H1 (cell line): Measurements from ENCODE around the gene AKTIP. TPM values are rescaled to one million over a fixed set of nuclear protein-coding genes. Genes with fewer than 3 reads are reported as not detected.

Experiments used
- CTCF ChIA-PET: fragments of 300-600 bp; sonication (Branson Sonifier 250); formaldehyde crosslinking; loops from one replicate; lab custom pipeline; 2021; ENCODE audit not compliant: partially characterized antibody; lab: Charles Lee
- POLR2A ChIA-PET: fragments of 300-600 bp; sonication (Branson Sonifier 250); formaldehyde crosslinking; loops from one replicate; lab custom pipeline; 2021; ENCODE audit warnings: inconsistent platforms; ENCODE audit not compliant: partially characterized antibody; lab: Charles Lee
- DNase-seq, 2 experiments: peaks; one replicate each; pipeline versions ENCODE4 v3.0.0 to v3.0.0-alpha.2; 2010 to 2022; ENCODE audit warnings: low spot score in 2 of 2, low read depth in 1 of 2, mixed read lengths in 1 of 2
- FAIRE-seq: peaks from 2 replicates; lab custom pipeline; 2011; peaks lifted over from hg19 to GRCh38; lab: Jason Lieb, UNC
- H2AFZ ChIP-seq: 2 replicates; pipeline ENCODE4 v1.8.1; 2012; ENCODE audit warnings: low read length, inconsistent platforms
- H2AK5ac ChIP-seq: 2 replicates; pipeline ENCODE4 v1.6.1; 2013; ENCODE audit warnings: low read depth, low read length
- H2BK120ac ChIP-seq: replicated peaks from 2 replicates; pipeline ENCODE3; 2013; ENCODE audit warnings: low read depth, low read length, inconsistent platforms
- H2BK12ac ChIP-seq: 2 replicates; pipeline ENCODE4 v1.6.1; 2013; ENCODE audit warnings: low read depth, low read length
- H2BK15ac ChIP-seq: 2 replicates; pipeline ENCODE4 v1.6.1; 2013; ENCODE audit warnings: low read length
- H2BK20ac ChIP-seq: 2 replicates; pipeline ENCODE4 v1.6.1; 2013; ENCODE audit warnings: low read length
- H2BK5ac ChIP-seq: 2 replicates; pipeline ENCODE4 v1.6.1; 2013; ENCODE audit warnings: low read depth, low read length
- H3K14ac ChIP-seq: 2 replicates; pipeline ENCODE4 v1.6.1; 2013; ENCODE audit warnings: inconsistent platforms; ENCODE audit not compliant: insufficient read length
- H3K18ac ChIP-seq: 2 replicates; pipeline ENCODE4 v1.6.1; 2013; ENCODE audit warnings: low read length; ENCODE audit errors: extremely low read depth
- H3K23ac ChIP-seq: 2 replicates; pipeline ENCODE4 v1.6.1; 2013; ENCODE audit warnings: inconsistent platforms; ENCODE audit not compliant: insufficient read length
- H3K23me2 ChIP-seq: 2 replicates; pipeline ENCODE4 v1.6.1; 2013; ENCODE audit warnings: low read depth, low read length
- H3K27ac ChIP-seq: 2 replicates; pipeline ENCODE4 v1.6.1; 2011; ENCODE audit warnings: low read depth, low read length, inconsistent platforms
- H3K27me3 ChIP-seq, 4 experiments: replicated peaks in 1 of 4; 1 replicate in 1 of 4; 2 replicates in 3 of 4; pipeline versions ENCODE4 v1.6.1 to v1.8.1; 2011 to 2013; ENCODE audit warnings: low read length in 3 of 4, mild to moderate bottlenecking in 3 of 4, inconsistent platforms in 2 of 4, mixed read lengths in 2 of 4, moderate library complexity in 1 of 4; ENCODE audit not compliant: control insufficient read depth in 3 of 4, insufficient read depth in 3 of 4; ENCODE audit errors: extremely low read depth in 1 of 4
- H3K36me3 ChIP-seq, 4 experiments: 2 replicates each; pipeline versions ENCODE4 v1.6.1 to v1.8.1; 2011 to 2013; ENCODE audit warnings: mild to moderate bottlenecking in 4 of 4, low read length in 3 of 4, moderate library complexity in 2 of 4, control low read depth in 1 of 4, inconsistent platforms in 1 of 4; ENCODE audit not compliant: insufficient read depth in 4 of 4, control insufficient read depth in 2 of 4
- H3K4ac ChIP-seq: replicated peaks from 2 replicates; pipeline ENCODE3; 2013; ENCODE audit warnings: low read length, low read depth, mixed read lengths, inconsistent platforms; ENCODE audit not compliant: insufficient read length
- H3K4me1 ChIP-seq, 4 experiments: replicated peaks in 1 of 4; 1 replicate in 1 of 4; 2 replicates in 3 of 4; pipeline versions ENCODE4 v1.6.1 to v1.8.1; 2011 to 2013; ENCODE audit warnings: low read length in 3 of 4, inconsistent platforms in 2 of 4, mixed read lengths in 1 of 4; ENCODE audit not compliant: insufficient read depth in 4 of 4, control insufficient read depth in 3 of 4
- H3K4me2 ChIP-seq, 2 experiments: 2 replicates each; pipeline versions ENCODE4 v1.6.1 to v1.8.1; 2011 to 2013; ENCODE audit warnings: low read depth in 2 of 2, low read length in 2 of 2, control low read depth in 1 of 2, inconsistent platforms in 1 of 2, mild to moderate bottlenecking in 1 of 2; ENCODE audit not compliant: insufficient read depth in 1 of 2
- H3K4me3 ChIP-seq, 4 experiments: fragments of 200-600, 300-600 bp in 1 of 4; sonication (generic), shearing (Covaris generic), sonication (Bioruptor Twin) in 1 of 4; 2 replicates each; pipeline versions ENCODE4 v1.5.1 to v1.8.1; 2011 to 2016; ENCODE audit warnings: low read length in 4 of 4, low read depth in 3 of 4, control low read depth in 2 of 4, inconsistent platforms in 2 of 4, mild to moderate bottlenecking in 2 of 4, mixed read lengths in 1 of 4, moderate library complexity in 1 of 4; ENCODE audit not compliant: insufficient read depth in 2 of 4; ENCODE audit errors: extremely low read depth in 1 of 4
- H3K56ac ChIP-seq: replicated peaks from 2 replicates; pipeline ENCODE3; 2013; ENCODE audit warnings: low read depth, mild to moderate bottlenecking, mixed read lengths, low read length, inconsistent platforms; ENCODE audit not compliant: insufficient read length
- H3K79me1 ChIP-seq: 2 replicates; pipeline ENCODE4 v1.6.1; 2013; ENCODE audit warnings: low read depth, low read length, control low read depth
- H3K79me2 ChIP-seq, 2 experiments: 2 replicates each; pipeline versions ENCODE4 v1.6.1 to v1.8.1; 2012 to 2013; ENCODE audit warnings: low read length in 2 of 2, mild to moderate bottlenecking in 2 of 2, inconsistent platforms in 1 of 2; ENCODE audit not compliant: insufficient read depth in 2 of 2, control insufficient read depth in 1 of 2
- H3K9ac ChIP-seq, 4 experiments: replicated peaks in 1 of 4; 1 replicate in 1 of 4; 2 replicates in 3 of 4; pipeline versions ENCODE4 v1.6.1 to v1.8.1; 2011 to 2013; ENCODE audit warnings: low read depth in 3 of 4, low read length in 3 of 4, control low read depth in 2 of 4, mild to moderate bottlenecking in 2 of 4, moderate library complexity in 2 of 4, inconsistent platforms in 1 of 4; ENCODE audit errors: extremely low read depth in 1 of 4
- H3K9me3 ChIP-seq, 2 experiments: 2 replicates each; pipeline versions ENCODE4 v1.6.1 to v1.8.1; 2012 to 2013; ENCODE audit warnings: mild to moderate bottlenecking in 2 of 2, moderate library complexity in 2 of 2, control low read depth in 1 of 2, inconsistent platforms in 1 of 2, low read depth in 1 of 2, low read length in 1 of 2, mixed read lengths in 1 of 2; ENCODE audit not compliant: insufficient read depth in 2 of 2
- H4K20me1 ChIP-seq, 2 experiments: replicated peaks in 1 of 2; 2 replicates each; pipeline versions ENCODE3 to v1.8.1; 2011 to 2013; ENCODE audit warnings: inconsistent platforms in 2 of 2, low read length in 2 of 2, mild to moderate bottlenecking in 1 of 2; ENCODE audit not compliant: insufficient read depth in 2 of 2, control insufficient read depth in 1 of 2
- H4K5ac ChIP-seq: 2 replicates; pipeline ENCODE4 v1.6.1; 2013; ENCODE audit warnings: low read length, low read depth, mixed read lengths, inconsistent platforms; ENCODE audit not compliant: insufficient read length
- H4K8ac ChIP-seq: 2 replicates; pipeline ENCODE4 v1.8.0; 2013; ENCODE audit warnings: mild to moderate bottlenecking, moderate library complexity, low read length, inconsistent platforms; ENCODE audit not compliant: insufficient read depth; ENCODE audit errors: extremely low read depth
- H4K91ac ChIP-seq: replicated peaks from 2 replicates; pipeline ENCODE3; 2013; ENCODE audit warnings: low read length, mixed read lengths, inconsistent platforms; ENCODE audit not compliant: insufficient read length
- ATF3 ChIP-seq: IDR thresholded peaks from 2 replicates; pipeline ENCODE4 v1.6.1; 2011; ENCODE audit warnings: low read depth, mild to moderate bottlenecking, low read length; ENCODE audit not compliant: insufficient read depth
- CREB1 ChIP-seq: IDR thresholded peaks from 2 replicates; pipeline ENCODE4 v1.6.1; 2012; ENCODE audit warnings: inconsistent platforms
- EZH2 ChIP-seq: fragments of 200-600 bp; sonication (generic); IDR thresholded peaks from 2 replicates; pipeline ENCODE4 v1.7.1; 2012; ENCODE audit warnings: low read depth, mild to moderate bottlenecking, moderate library complexity, low read length, inconsistent platforms; ENCODE audit not compliant: severe bottlenecking
- MAFK ChIP-seq: IDR thresholded peaks from 2 replicates; pipeline ENCODE4 v1.6.1; 2012; ENCODE audit warnings: low read depth, mild to moderate bottlenecking, improper control_type of control experiment, low read length
- NANOG ChIP-seq: IDR thresholded peaks from 2 replicates; pipeline ENCODE4 v1.6.1; 2011; ENCODE audit warnings: low read length, low read depth, mild to moderate bottlenecking, inconsistent platforms; ENCODE audit not compliant: insufficient read depth, poor library complexity, severe bottlenecking
- PHF8 ChIP-seq: fragments of 200-600 bp; sonication (generic); conservative IDR thresholded peaks from 2 replicates; pipeline ENCODE4 v1.7.1; 2012; ENCODE audit warnings: low read depth, mild to moderate bottlenecking, inconsistent platforms, low read length, moderate library complexity
- POU5F1 ChIP-seq: IDR thresholded peaks from 2 replicates; pipeline ENCODE4 v1.6.1; 2011; ENCODE audit warnings: low read depth, mild to moderate bottlenecking, low read length, moderate library complexity
- RFX5 ChIP-seq: IDR thresholded peaks from 2 replicates; pipeline ENCODE4 v1.6.1; 2011; ENCODE audit warnings: low read depth, low read length, improper control_type of control experiment, borderline replicate concordance
- SAP30 ChIP-seq: fragments of 300-600 bp; sonication (generic); IDR thresholded peaks from 2 replicates; pipeline ENCODE4 v1.7.1; 2012; ENCODE audit warnings: low read length, moderate library complexity, mild to moderate bottlenecking, inconsistent platforms; ENCODE audit not compliant: insufficient read depth, insufficient replicate concordance
- TEAD4 ChIP-seq: IDR thresholded peaks from 2 replicates; pipeline ENCODE4 v1.6.1; 2012; ENCODE audit warnings: low read depth, low read length, inconsistent platforms, mixed read lengths
- WGBS, 2 experiments: shearing (Covaris generic) in 1 of 2; methylation state at CpG; one replicate each; pipeline versions ENCODE4 v1.1.6 to v1.1.7; 2013 to 2015; ENCODE audit warnings: low lambda C conversion rate in 2 of 2, mixed read lengths in 2 of 2, inconsistent platforms in 1 of 2, low coverage in 1 of 2, missing lambda C conversion rate in 1 of 2; ENCODE audit not compliant: insufficient replicate concordance in 2 of 2, insufficient coverage in 1 of 2, insufficient read length in 1 of 2; ENCODE audit errors: extremely low coverage in 1 of 2, missing lambda C conversion rate in 1 of 2; 5-methylcytosine and 5-hydroxymethylcytosine counted together
- polyA plus RNA-seq, 7 experiments: library from polyadenylated mRNA; depleted of rRNA in 3 of 7; stranded (reverse) in 5 of 7; unstranded in 2 of 7; fragments of >200 nt in 5 of 7; fragments of 200-250 nt in 2 of 7; gene quantifications; 1 replicate in 5 of 7; 2 replicates in 1 of 7; 4 replicates in 1 of 7; pipeline versions ENCODE4 v1.2.1 to v1.2.3, GENCODE V29; 2011 to 2013; ENCODE audit warnings: missing spikeins in 2 of 7, mixed read lengths in 2 of 7
- total RNA-seq: library from RNA; stranded (reverse); fragmentation: NEBNext Ultra II Directional; extraction: Animal tissue kit (Norgen Biotek cat#: 25700); gene quantifications from 2 replicates; pipeline ENCODE4 v1.2.1, GENCODE V29; 2021

AKTIP gene
- total and polyA plus RNA-seq, 2 of the 8 experiments (the other 6 are each of a cell fraction or from before 2014, with no cell fraction given), result 15.0 to 15.6 TPM

- peaks cover 0 to 2% (median 0%) of the 10 kb centered on the region in 4 experiments; a peak in 1 of 7 replicates for H3K4me1 ChIP-seq
- no peak overlapping the region for H3K4me2 ChIP-seq
- DNase-seq (no peak), FAIRE-seq (no peak)
- H3K4me3 ChIP-seq, result no peak overlapping the region
- no peak overlapping the region for H2BK12ac ChIP-seq
- H4K20me1 ChIP-seq, result no peaks in the 10 kb centered on the region
- H3K27ac ChIP-seq, result no peak overlapping the region
- no peak overlapping the region for H2BK15ac ChIP-seq
- H3K79me1 ChIP-seq, result no peaks in the 10 kb centered on the region
- CTCF ChIA-PET, result interaction anchor here (1.5 kb wide), 1 partner anchor 22 kb away, joined by 3 read pairs; no protein-coding TSS in a partner anchor
- H3K9me3 ChIP-seq, result peaks cover 9 to 10% of the 10 kb centered on the region in 2 experiments; a peak in 2 of 4 replicates
- no peak overlapping the region for H3K23ac ChIP-seq
- no peak overlapping the region for H2AK5ac ChIP-seq
- POLR2A ChIA-PET, result no interaction called here
- H3K36me3 ChIP-seq, result no peaks in the 10 kb centered on the region
- H3K23me2 ChIP-seq, result no peaks in the 10 kb centered on the region
- H3K56ac ChIP-seq, result no peak overlapping the region
- no peak overlapping the region for H2BK120ac ChIP-seq
- no peak overlapping the region for H3K18ac ChIP-seq
- 89% methylated on average over 11 of the region's 12 CpGs; no CpG with 5 or more reads in 1 of the 2 experiments for WGBS, 2 experiments
- H2BK5ac ChIP-seq, result no peak overlapping the region
- no peak overlapping the region for H2BK20ac ChIP-seq
- H2AFZ ChIP-seq, result no peak overlapping the region
- H4K91ac ChIP-seq, result no peak overlapping the region
- no peaks in the 10 kb centered on the region for H3K79me2 ChIP-seq
- H3K9ac ChIP-seq, result no peak overlapping the region
- H3K27me3 ChIP-seq, result no peaks in the 10 kb centered on the region
- no peak overlapping the region for H3K4ac ChIP-seq
- no peak overlapping the region for H4K8ac ChIP-seq
- no peak overlapping the region for H3K14ac ChIP-seq
- H4K5ac ChIP-seq, result no peak overlapping the region
- TF ChIP-seq SAP30, result no peak
- TF ChIP-seq CREB1, result no peak
- TF ChIP-seq ATF3, result no peak
- TF ChIP-seq PHF8, result no peak
- no peak for TF ChIP-seq MAFK
- TF ChIP-seq EZH2, result no peak
- no peak for TF ChIP-seq TEAD4
- no peak for TF ChIP-seq RFX5
- TF ChIP-seq POU5F1, result no peak
- no peak for TF ChIP-seq NANOG
These were observed 8.6 kb upstream of the AKTIP start for GRCh38 chr16:53511403-53512280.
